ENCODE measurements around the gene KMT2C.
"Not testable (repeated sequence)": the region's sequence is repeated elsewhere in the genome, so short reads cannot be mapped to it uniquely, and the experiment has no call there.

DNA sequence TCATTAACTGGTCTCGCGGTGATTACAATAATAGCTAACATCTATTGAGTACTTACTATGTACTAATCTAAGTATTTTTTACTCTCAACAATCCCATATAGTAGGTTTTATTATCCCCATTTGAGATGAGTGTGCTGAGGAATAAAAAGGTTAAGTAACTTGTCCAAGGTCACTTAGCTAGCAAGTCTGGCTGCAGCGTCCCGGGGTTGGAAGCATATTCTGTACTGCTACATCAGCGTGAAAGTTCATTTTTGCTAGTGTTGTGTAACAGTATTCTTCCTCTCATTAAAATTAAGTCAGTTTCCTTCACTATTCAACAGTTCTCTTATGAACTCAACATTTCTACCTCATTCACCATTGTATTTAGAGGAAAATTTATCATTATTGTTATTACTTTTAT is 199.5 kb downstream of the KMT2C start:
- TF ChIP-seq CTCF (conservative IDR thresholded peaks at IDR 0.05; ENCODE audit: low read length); EZH2phosphoT487 (IDR thresholded peaks at IDR 0.05; ENCODE audit: borderline replicate concordance): not testable (repeated sequence)

Data from Loucy (cell line).